ENCODE measurements around the gene ZSCAN20. TPM values are rescaled to one million over a fixed set of nuclear protein-coding genes. Genes with fewer than 3 reads are reported as not detected.

The ZSCAN20 gene
- total and polyA plus RNA-seq, 12 donors, result 0.84 to 12.7 (median 4.1) TPM

- intact Hi-C loops (cut with DNase I), result no loop called here
- no peak for TF ChIP-seq CTCF (IDR thresholded peaks at IDR 0.05)
- no peak for TF ChIP-seq POLR2A (IDR thresholded peaks at IDR 0.05)
Observed at GRCh38 chr1:33519240-33519884, 46.9 kb downstream of the ZSCAN20 start.

GRCh38 chr1:33524586-33524985 lies 52.1 kb downstream of the ZSCAN20 start:
- H3K36me3 ChIP-seq (replicated peaks in 1 of 2), result no peaks in the 10 kb centered on the region
- H3K4me3 ChIP-seq, result no peak overlapping the region
- H3K4me1 ChIP-seq (replicated peaks in 1 of 2), result no peaks in the 10 kb centered on the region
- H3K27ac ChIP-seq, result no peak overlapping the region
- TF ChIP-seq POLR2A (IDR thresholded peaks at IDR 0.05) (no peak), CTCF (IDR thresholded peaks at IDR 0.05) (no peak)
- intact Hi-C loops (cut with DNase I), result no loop called here
- no peak for DNase-seq
- 79 to 97% (median 92%) methylated on average over 3 of the region's 3 CpGs for WGBS, 4 donors
- H3K9me3 ChIP-seq (replicated peaks in 1 of 3), result no peaks in the 10 kb centered on the region
- no peaks in the 10 kb centered on the region for H3K27me3 ChIP-seq

More at GRCh38 chr1:33519240-33519884, 46.9 kb downstream of the ZSCAN20 start:
- Histone ChIP-seq H3K4me1 (replicated peaks in 1 of 2) (no peaks in the 10 kb centered on the region), H3K4me3 (no peak overlapping the region), H3K27me3 (no peaks in the 10 kb centered on the region), H3K9me3 (replicated peaks in 1 of 3) (no peaks in the 10 kb centered on the region), H3K27ac (no peak overlapping the region), H3K36me3 (replicated peaks in 1 of 2) (no peaks in the 10 kb centered on the region)
- DNase-seq, result no peak
- WGBS, 4 donors, result 91 to 95% (median 93%) methylated on average over 27 of the region's 27 CpGs

GRCh38 chr1:33527934-33528333 lies 55.5 kb downstream of the ZSCAN20 start:
- TF ChIP-seq CTCF (IDR thresholded peaks at IDR 0.05), result no peak
- TF ChIP-seq POLR2A (IDR thresholded peaks at IDR 0.05), result no peak
- Histone ChIP-seq H3K27ac (no peak overlapping the region), H3K9me3 (replicated peaks in 1 of 3) (no peaks in the 10 kb centered on the region), H3K36me3 (replicated peaks in 1 of 2) (no peaks in the 10 kb centered on the region), H3K4me1 (replicated peaks in 1 of 2) (no peaks in the 10 kb centered on the region), H3K27me3 (no peaks in the 10 kb centered on the region), H3K4me3 (no peak overlapping the region)
- 83 to 89% (median 86%) methylated on average over 4 of the region's 4 CpGs for WGBS, 4 donors
- no peak for DNase-seq
- intact Hi-C loops (cut with DNase I), result no loop called here

- Histone ChIP-seq H3K9me3 (replicated peaks in 1 of 3) (no peaks in the 10 kb centered on the region), H3K27me3 (no peaks in the 10 kb centered on the region), H3K27ac (no peak overlapping the region), H3K4me3 (no peak overlapping the region), H3K36me3 (replicated peaks in 1 of 2) (no peaks in the 10 kb centered on the region), H3K4me1 (replicated peaks in 1 of 2) (no peaks in the 10 kb centered on the region)
- intact Hi-C loops (cut with DNase I), result no loop called here
- DNase-seq, result no peak
- WGBS, 4 donors, result 54 to 67% (median 62%) methylated on average over 1 of the region's 1 CpG
- no peak for TF ChIP-seq CTCF (IDR thresholded peaks at IDR 0.05)
- no peak for TF ChIP-seq POLR2A (IDR thresholded peaks at IDR 0.05)
Observed at GRCh38 chr1:33529957-33530356, 57.5 kb downstream of the ZSCAN20 start.
